HepG2 (cell line): Measurements from ENCODE around the gene MYO1G. TPM values are rescaled to one million over a fixed set of nuclear protein-coding genes. Genes with fewer than 3 reads are reported as not detected.
A peak's percentile ranks its signal among the peaks of the same experiment; 100 is the strongest.

ENCODE experiments used
- ARNT ChIP-seq: fragments of 450-650 bp; IDR thresholded peaks from 2 replicates; pipeline ENCODE4 v1.6.1; 2017
- ELF3 ChIP-seq: IDR thresholded peaks from 2 replicates; pipeline ENCODE4 v1.6.1; 2016; ENCODE audit warnings: missing genetic modification reagents, missing compliant biosample characterization
- ERF ChIP-seq: IDR thresholded peaks from 2 replicates; pipeline ENCODE4 v1.6.1; 2018; ENCODE audit warnings: missing biosample characterization, missing genetic modification reagents
- HINFP ChIP-seq: sonication (generic); formaldehyde crosslinking; IDR thresholded peaks from 2 replicates; pipeline ENCODE4 v1.4.0; 2020; ENCODE audit warnings: low read depth, mild to moderate bottlenecking, missing genetic modification reagents
- MTF2 ChIP-seq: sonication (generic); formaldehyde crosslinking; IDR thresholded peaks from 2 replicates; pipeline ENCODE4 v1.5.0; 2020; ENCODE audit warnings: missing genetic modification reagents, borderline replicate concordance
- NPAS2 ChIP-seq: sonication (generic); formaldehyde crosslinking; IDR thresholded peaks from 2 replicates; pipeline ENCODE4 v1.8.0; 2022; ENCODE audit warnings: mild to moderate bottlenecking, missing genetic modification reagents, borderline replicate concordance
- POLR2A ChIP-seq, 2 experiments: IDR thresholded peaks; 2 replicates each; pipeline ENCODE4 v1.6.1; 2011; ENCODE audit warnings: low read depth in 2 of 2, low read length in 2 of 2, mild to moderate bottlenecking in 1 of 2, moderate library complexity in 1 of 2; ENCODE audit not compliant: insufficient read depth in 1 of 2
- RARG ChIP-seq: sonication (generic); formaldehyde crosslinking; IDR thresholded peaks from 2 replicates; pipeline ENCODE4 v1.4.0; 2020; ENCODE audit warnings: low read depth, mild to moderate bottlenecking, missing genetic modification reagents
- REPIN1 ChIP-seq: sonication (generic); formaldehyde crosslinking; IDR thresholded peaks from 2 replicates; pipeline ENCODE4 v1.8.0; 2022; ENCODE audit warnings: missing genetic modification reagents, low read depth, mild to moderate bottlenecking, borderline replicate concordance
- SIX4 ChIP-seq: sonication (generic); formaldehyde crosslinking; IDR thresholded peaks from 2 replicates; pipeline ENCODE4 v1.4.0; 2020; ENCODE audit warnings: missing genetic modification reagents
- SUZ12 ChIP-seq: fragments of 150-350 bp; IDR thresholded peaks from 2 replicates; pipeline ENCODE4 v1.6.1; 2014; ENCODE audit warnings: low read depth, low read length
- TAF15 ChIP-seq: fragments of 200-400 bp; formaldehyde crosslinking; IDR thresholded peaks from one replicate; pipeline ENCODE4 v1.6.1; 2018; ENCODE audit warnings: mild to moderate bottlenecking, low read depth, low read length; ENCODE audit not compliant: poor library complexity, severe bottlenecking
- TFDP2 ChIP-seq: sonication (generic); formaldehyde crosslinking; IDR thresholded peaks from 2 replicates; pipeline ENCODE4 v1.4.0; 2020; ENCODE audit warnings: missing genetic modification reagents
- YEATS2 ChIP-seq: sonication (generic); formaldehyde crosslinking; IDR thresholded peaks from 2 replicates; pipeline ENCODE4 v1.4.0; 2020; ENCODE audit warnings: missing genetic modification reagents, borderline replicate concordance
- ZNF546 ChIP-seq: sonication (generic); formaldehyde crosslinking; conservative IDR thresholded peaks from 2 replicates; pipeline ENCODE4 v1.8.1; 2023; ENCODE audit warnings: mild to moderate bottlenecking, missing genetic modification reagents
- ZNF567 ChIP-seq: sonication (generic); formaldehyde crosslinking; IDR thresholded peaks from 2 replicates; pipeline ENCODE4 v1.8.1; 2023; ENCODE audit warnings: mild to moderate bottlenecking, missing genetic modification reagents, borderline replicate concordance
- polyA plus RNA-seq, 8 experiments: library from polyadenylated mRNA; depleted of rRNA in 3 of 8; stranded (reverse) in 7 of 8; unstranded in 1 of 8; fragments of >200 nt; fragmentation: Illumina TruSeq in 4 of 8; extraction: Trizol in 4 of 8; gene quantifications; 2 replicates each; pipeline versions ENCODE4 v1.2.1 to v1.2.3, GENCODE V29; 2011 to 2016; ENCODE audit warnings: low read depth in 4 of 8, missing spikeins in 1 of 8, mixed read lengths in 1 of 8; ENCODE audit not compliant: insufficient read depth in 1 of 8
- total RNA-seq, 5 experiments: library from RNA; depleted of rRNA; stranded (reverse); fragments of >200 nt; fragmentation: Illumina TruSeq; extraction: Trizol; gene quantifications; 2 replicates each; pipeline ENCODE4 v1.2.3, GENCODE V29; 2016; ENCODE audit warnings: low read depth in 1 of 5
- TF ChIP-seq, protein P1 (sequence below), 2 experiments: IDR thresholded peaks; 2 replicates each; pipeline ENCODE4 v1.6.1; 2011 to 2012; ENCODE audit warnings: low read length in 2 of 2, borderline replicate concordance in 1 of 2, low read depth in 1 of 2, mild to moderate bottlenecking in 1 of 2, moderate library complexity in 1 of 2
- TF ChIP-seq, protein P2 (sequence below): sonication (generic); formaldehyde crosslinking; IDR thresholded peaks from 2 replicates; pipeline ENCODE4 v1.4.0; 2020; ENCODE audit warnings: mild to moderate bottlenecking, missing genetic modification reagents, borderline replicate concordance
- TF ChIP-seq, protein P3 (sequence below): sonication (generic); formaldehyde crosslinking; IDR thresholded peaks from 2 replicates; pipeline ENCODE4 v1.8.1; 2023; ENCODE audit warnings: missing genetic modification reagents, inconsistent platforms, borderline replicate concordance

Gene MYO1G
- total and polyA plus RNA-seq, 2 of the 13 experiments (the other 11 are each of a cell fraction or from before 2014, with no cell fraction given) = 0.29 to 1.1 TPM

GRCh38 chr7:44999245-45000092 lies 20.7 kb upstream of the MYO1G start (continued):
- no peak for TF ChIP-seq HINFP (CRISPR knock-in tag)
- TF ChIP-seq, protein P1, sequence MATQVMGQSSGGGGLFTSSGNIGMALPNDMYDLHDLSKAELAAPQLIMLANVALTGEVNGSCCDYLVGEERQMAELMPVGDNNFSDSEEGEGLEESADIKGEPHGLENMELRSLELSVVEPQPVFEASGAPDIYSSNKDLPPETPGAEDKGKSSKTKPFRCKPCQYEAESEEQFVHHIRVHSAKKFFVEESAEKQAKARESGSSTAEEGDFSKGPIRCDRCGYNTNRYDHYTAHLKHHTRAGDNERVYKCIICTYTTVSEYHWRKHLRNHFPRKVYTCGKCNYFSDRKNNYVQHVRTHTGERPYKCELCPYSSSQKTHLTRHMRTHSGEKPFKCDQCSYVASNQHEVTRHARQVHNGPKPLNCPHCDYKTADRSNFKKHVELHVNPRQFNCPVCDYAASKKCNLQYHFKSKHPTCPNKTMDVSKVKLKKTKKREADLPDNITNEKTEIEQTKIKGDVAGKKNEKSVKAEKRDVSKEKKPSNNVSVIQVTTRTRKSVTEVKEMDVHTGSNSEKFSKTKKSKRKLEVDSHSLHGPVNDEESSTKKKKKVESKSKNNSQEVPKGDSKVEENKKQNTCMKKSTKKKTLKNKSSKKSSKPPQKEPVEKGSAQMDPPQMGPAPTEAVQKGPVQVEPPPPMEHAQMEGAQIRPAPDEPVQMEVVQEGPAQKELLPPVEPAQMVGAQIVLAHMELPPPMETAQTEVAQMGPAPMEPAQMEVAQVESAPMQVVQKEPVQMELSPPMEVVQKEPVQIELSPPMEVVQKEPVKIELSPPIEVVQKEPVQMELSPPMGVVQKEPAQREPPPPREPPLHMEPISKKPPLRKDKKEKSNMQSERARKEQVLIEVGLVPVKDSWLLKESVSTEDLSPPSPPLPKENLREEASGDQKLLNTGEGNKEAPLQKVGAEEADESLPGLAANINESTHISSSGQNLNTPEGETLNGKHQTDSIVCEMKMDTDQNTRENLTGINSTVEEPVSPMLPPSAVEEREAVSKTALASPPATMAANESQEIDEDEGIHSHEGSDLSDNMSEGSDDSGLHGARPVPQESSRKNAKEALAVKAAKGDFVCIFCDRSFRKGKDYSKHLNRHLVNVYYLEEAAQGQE (IDR thresholded peaks at IDR 0.05; ENCODE audit: borderline replicate concordance in 1 of 2, low read depth in 1 of 2, low read length in 2 of 2) = peak in 1 of 2 experiments; percentile 23; a peak in 1 of 4 replicates
- peak; percentile 24; the same call in 1 of the 2 replicates for TF ChIP-seq SUZ12
- TF ChIP-seq, protein P2, sequence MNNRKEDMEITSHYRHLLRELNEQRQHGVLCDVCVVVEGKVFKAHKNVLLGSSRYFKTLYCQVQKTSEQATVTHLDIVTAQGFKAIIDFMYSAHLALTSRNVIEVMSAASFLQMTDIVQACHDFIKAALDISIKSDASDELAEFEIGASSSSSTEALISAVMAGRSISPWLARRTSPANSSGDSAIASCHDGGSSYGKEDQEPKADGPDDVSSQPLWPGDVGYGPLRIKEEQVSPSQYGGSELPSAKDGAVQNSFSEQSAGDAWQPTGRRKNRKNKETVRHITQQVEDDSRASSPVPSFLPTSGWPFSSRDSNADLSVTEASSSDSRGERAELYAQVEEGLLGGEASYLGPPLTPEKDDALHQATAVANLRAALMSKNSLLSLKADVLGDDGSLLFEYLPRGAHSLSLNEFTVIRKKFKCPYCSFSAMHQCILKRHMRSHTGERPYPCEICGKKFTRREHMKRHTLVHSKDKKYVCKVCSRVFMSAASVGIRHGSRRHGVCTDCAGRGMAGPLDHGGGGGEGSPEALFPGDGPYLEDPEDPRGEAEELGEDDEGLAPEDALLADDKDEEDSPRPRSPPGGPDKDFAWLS (CRISPR knock-in tag) = no peak
- no peak for TF ChIP-seq RARG
- TF ChIP-seq ARNT = no peak
- TF ChIP-seq, protein P3, sequence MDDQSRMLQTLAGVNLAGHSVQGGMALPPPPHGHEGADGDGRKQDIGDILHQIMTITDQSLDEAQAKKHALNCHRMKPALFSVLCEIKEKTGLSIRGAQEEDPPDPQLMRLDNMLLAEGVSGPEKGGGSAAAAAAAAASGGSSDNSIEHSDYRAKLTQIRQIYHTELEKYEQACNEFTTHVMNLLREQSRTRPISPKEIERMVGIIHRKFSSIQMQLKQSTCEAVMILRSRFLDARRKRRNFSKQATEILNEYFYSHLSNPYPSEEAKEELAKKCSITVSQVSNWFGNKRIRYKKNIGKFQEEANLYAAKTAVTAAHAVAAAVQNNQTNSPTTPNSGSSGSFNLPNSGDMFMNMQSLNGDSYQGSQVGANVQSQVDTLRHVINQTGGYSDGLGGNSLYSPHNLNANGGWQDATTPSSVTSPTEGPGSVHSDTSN (CRISPR knock-in tag) = no peak
- TF ChIP-seq ELF3 (CRISPR knock-in tag) = 0 out of 2 replicates have a peak, but pooled peaks have one; percentile 39
- peak; percentile 89 for TF ChIP-seq TFDP2
- 0 out of 2 replicates have a peak, but pooled peaks have one; percentile 46 for TF ChIP-seq REPIN1 (CRISPR knock-in tag)
- TF ChIP-seq POLR2A (IDR thresholded peaks at IDR 0.05; ENCODE audit: insufficient read depth in 1 of 2, low read depth in 2 of 2, low read length in 2 of 2) = peak; percentile 25 to 59; a peak in 3 of 4 replicates
- TF ChIP-seq MTF2 (CRISPR knock-in tag) = no peak
- peak; percentile 56; the same call in 1 of the 2 replicates for TF ChIP-seq YEATS2 (CRISPR knock-in tag)
- no peak for TF ChIP-seq ZNF567
- TF ChIP-seq SIX4 (CRISPR knock-in tag) = no peak
- no peak for TF ChIP-seq ZNF546 (CRISPR knock-in tag)
- no peak for TF ChIP-seq NPAS2 (CRISPR knock-in tag)
- peak; percentile 3; the same call in 1 of the 2 replicates for TF ChIP-seq ERF (CRISPR knock-in tag)
- TF ChIP-seq TAF15 = no peak
